Measurements from ENCODE around the gene PROZ.

Gene PROZ

GRCh38 chr13:113209336-113209758 lies 50.9 kb downstream of the PROZ start, which contains the start of gene CUL4A:
CUL4A (plus strand) TSS chr13:113209613; CDS start chr13:113209628, 15 bp downstream.
- DNase-seq: peak; percentile 70 to 75

GRCh38 chr13:113209759-113210421 lies 51.4 kb downstream of the PROZ start:
- peak; percentile 65 to 72 for DNase-seq

GRCh38 chr13:113210833-113211232 lies 52.4 kb downstream of the PROZ start:
- DNase-seq: no peak

- DNase-seq: no peak
Measured at GRCh38 chr13:113211774-113212173, 53.3 kb downstream of the PROZ start.

GRCh38 chr13:113216254-113217048 lies 58.0 kb downstream of the PROZ start:
- no peak for DNase-seq

- DNase-seq: no peak
Measured at GRCh38 chr13:113218586-113218985, 60.1 kb downstream of the PROZ start.

- no peak for DNase-seq
Measured at GRCh38 chr13:113219256-113219940, 61.0 kb downstream of the PROZ start.

GRCh38 chr13:113220141-113220598 lies 61.7 kb downstream of the PROZ start:
- DNase-seq: no peak

GRCh38 chr13:113220877-113221276 lies 62.4 kb downstream of the PROZ start:
- DNase-seq: no peak
